ENCODE data around the gene DHRSX. TPM values are rescaled to one million over a fixed set of nuclear protein-coding genes. Genes with fewer than 3 reads are reported as not detected.

Gene DHRSX
- total and polyA plus RNA-seq, 10 of the 15 experiments (the other 5 are each of a cell fraction or from before 2014, with no cell fraction given), result 1.7 to 39.5 (median 16.5) TPM

DNA sequence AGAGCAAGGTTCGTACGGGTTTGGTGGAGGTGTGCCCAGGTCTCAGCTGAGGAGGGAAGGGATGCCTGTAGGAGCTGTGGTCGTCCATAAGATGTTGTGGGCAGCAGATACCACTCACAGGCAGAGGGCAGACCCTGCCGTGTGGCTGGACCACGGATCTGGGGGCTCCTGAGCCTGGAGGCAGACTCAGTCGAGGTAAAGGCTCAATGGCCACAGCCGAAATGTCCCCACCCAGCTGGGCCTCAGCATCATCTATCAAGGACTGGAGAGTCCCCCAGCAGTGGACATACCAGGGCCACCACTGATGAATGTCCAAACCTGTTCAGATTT is 98.5 kb downstream of the DHRSX start (continued):
- TF ChIP-seq, protein P1, sequence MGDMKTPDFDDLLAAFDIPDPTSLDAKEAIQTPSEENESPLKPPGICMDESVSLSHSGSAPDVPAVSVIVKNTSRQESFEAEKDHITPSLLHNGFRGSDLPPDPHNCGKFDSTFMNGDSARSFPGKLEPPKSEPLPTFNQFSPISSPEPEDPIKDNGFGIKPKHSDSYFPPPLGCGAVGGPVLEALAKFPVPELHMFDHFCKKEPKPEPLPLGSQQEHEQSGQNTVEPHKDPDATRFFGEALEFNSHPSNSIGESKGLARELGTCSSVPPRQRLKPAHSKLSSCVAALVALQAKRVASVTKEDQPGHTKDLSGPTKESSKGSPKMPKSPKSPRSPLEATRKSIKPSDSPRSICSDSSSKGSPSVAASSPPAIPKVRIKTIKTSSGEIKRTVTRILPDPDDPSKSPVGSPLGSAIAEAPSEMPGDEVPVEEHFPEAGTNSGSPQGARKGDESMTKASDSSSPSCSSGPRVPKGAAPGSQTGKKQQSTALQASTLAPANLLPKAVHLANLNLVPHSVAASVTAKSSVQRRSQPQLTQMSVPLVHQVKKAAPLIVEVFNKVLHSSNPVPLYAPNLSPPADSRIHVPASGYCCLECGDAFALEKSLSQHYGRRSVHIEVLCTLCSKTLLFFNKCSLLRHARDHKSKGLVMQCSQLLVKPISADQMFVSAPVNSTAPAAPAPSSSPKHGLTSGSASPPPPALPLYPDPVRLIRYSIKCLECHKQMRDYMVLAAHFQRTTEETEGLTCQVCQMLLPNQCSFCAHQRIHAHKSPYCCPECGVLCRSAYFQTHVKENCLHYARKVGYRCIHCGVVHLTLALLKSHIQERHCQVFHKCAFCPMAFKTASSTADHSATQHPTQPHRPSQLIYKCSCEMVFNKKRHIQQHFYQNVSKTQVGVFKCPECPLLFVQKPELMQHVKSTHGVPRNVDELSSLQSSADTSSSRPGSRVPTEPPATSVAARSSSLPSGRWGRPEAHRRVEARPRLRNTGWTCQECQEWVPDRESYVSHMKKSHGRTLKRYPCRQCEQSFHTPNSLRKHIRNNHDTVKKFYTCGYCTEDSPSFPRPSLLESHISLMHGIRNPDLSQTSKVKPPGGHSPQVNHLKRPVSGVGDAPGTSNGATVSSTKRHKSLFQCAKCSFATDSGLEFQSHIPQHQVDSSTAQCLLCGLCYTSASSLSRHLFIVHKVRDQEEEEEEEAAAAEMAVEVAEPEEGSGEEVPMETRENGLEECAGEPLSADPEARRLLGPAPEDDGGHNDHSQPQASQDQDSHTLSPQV (IDR thresholded peaks at IDR 0.05), result no peak
- TF ChIP-seq CUX1 (IDR thresholded peaks at IDR 0.05; ENCODE audit: insufficient replicate concordance, low read depth, low read length) (no peak), MYB (IDR thresholded peaks at IDR 0.05; ENCODE audit: borderline replicate concordance, low read depth, low read length) (no peak)
